ENCODE measurements around the gene TSEN54.

TSEN54 gene

GRCh38 chr17:75488693-75489510 is 27.4 kb upstream of the TSEN54 start:
- no peak for DNase-seq (ENCODE audit: low spot score)

- no peak for DNase-seq (ENCODE audit: low spot score)
Observed at GRCh38 chr17:75489511-75489955, 26.8 kb upstream of the TSEN54 start.

GRCh38 chr17:75490173-75490743 is 26.1 kb upstream of the TSEN54 start:
- DNase-seq (ENCODE audit: low spot score): no peak

GRCh38 chr17:75490953-75491649 is 25.2 kb upstream of the TSEN54 start:
- DNase-seq (ENCODE audit: low spot score): no peak

GRCh38 chr17:75491680-75492079 is 24.6 kb upstream of the TSEN54 start:
- DNase-seq (ENCODE audit: low spot score): no peak

GRCh38 chr17:75492555-75493168 is 23.7 kb upstream of the TSEN54 start:
- DNase-seq (ENCODE audit: low spot score): no peak

GRCh38 chr17:75493476-75494129 is 22.7 kb upstream of the TSEN54 start:
- DNase-seq (ENCODE audit: low spot score): no peak

GRCh38 chr17:75494326-75494877 is 21.9 kb upstream of the TSEN54 start:
- DNase-seq (ENCODE audit: low spot score): no peak

- no peak for DNase-seq (ENCODE audit: low spot score)
Observed at GRCh38 chr17:75496005-75496404, 20.3 kb upstream of the TSEN54 start.

- no peak for DNase-seq (ENCODE audit: low spot score)
Observed at GRCh38 chr17:75498039-75498725, 18.1 kb upstream of the TSEN54 start.

GRCh38 chr17:75498726-75499213 is 17.6 kb upstream of the TSEN54 start:
- DNase-seq (ENCODE audit: low spot score): no peak

- DNase-seq (ENCODE audit: low spot score): no peak
Observed at GRCh38 chr17:75499313-75500022, 16.9 kb upstream of the TSEN54 start.

- no peak for DNase-seq (ENCODE audit: low spot score)
Observed at GRCh38 chr17:75500419-75501216, 15.7 kb upstream of the TSEN54 start.

GRCh38 chr17:75501378-75502071 is 14.8 kb upstream of the TSEN54 start:
- DNase-seq (ENCODE audit: low spot score): no peak

- no peak for DNase-seq (ENCODE audit: low spot score)
Observed at GRCh38 chr17:75502072-75502720, 14.1 kb upstream of the TSEN54 start.

- DNase-seq (ENCODE audit: low spot score): no peak
Observed at GRCh38 chr17:75502721-75503329, 13.5 kb upstream of the TSEN54 start.

- DNase-seq (ENCODE audit: low spot score): no peak
Observed at GRCh38 chr17:75503337-75503950, 12.9 kb upstream of the TSEN54 start.

Measured in SW480 (cell line).